NCI-H2107 (cell line): ENCODE results near the gene TMED4.
"Not testable (repeated sequence)": the region's sequence is repeated elsewhere in the genome, so short reads cannot be mapped to it uniquely, and the experiment has no call there.

Experiments
- DNase-seq: peaks from one replicate; lab custom pipeline; 2025; lab: John Stamatoyannopoulos, UW

The TMED4 gene

DNA sequence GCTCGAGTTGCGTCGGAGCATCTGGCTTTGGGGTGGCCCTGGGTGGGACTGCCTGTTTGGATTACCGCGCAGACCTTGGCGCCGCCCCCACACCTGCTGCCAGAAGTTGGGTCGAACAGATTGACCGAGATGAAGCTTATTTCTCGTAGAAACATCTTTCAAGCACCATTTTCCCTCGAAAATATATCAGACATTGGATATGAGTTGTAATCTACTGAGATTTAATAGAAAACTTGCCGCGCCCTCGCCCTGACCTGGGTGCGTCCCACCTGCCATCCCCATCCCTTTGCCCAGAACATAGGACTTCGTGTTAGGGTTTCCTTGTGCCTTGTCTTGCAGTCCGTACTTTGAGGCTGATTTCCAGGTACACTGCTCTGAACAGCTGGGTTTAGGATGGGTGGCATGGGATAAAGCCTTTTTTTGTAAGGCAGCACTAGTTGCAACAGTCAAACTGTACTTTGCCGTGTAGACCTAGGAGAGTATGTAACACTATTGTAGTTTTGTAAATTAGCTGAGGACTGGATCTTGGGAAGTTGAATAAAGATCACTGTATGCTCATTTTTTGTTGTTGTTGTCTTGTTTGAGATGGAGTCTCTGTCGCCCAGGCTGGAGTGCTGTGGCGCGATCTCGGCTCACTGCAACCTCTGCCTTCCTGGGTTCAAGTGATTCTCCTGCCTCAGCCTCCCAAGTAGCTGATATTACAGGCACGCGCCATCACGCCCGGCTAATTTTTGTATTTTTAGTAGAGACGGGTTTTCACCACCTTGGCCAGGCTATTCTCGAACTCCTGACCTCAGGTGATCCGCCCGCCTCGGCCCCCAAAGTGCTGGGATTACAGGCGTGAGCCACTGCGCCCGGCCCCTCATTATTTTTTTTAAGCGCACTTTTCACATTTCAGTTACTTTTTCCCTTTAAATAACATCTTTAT is 25.4 kb upstream of the TMED4 start:
- no peak for DNase-seq

DNA sequence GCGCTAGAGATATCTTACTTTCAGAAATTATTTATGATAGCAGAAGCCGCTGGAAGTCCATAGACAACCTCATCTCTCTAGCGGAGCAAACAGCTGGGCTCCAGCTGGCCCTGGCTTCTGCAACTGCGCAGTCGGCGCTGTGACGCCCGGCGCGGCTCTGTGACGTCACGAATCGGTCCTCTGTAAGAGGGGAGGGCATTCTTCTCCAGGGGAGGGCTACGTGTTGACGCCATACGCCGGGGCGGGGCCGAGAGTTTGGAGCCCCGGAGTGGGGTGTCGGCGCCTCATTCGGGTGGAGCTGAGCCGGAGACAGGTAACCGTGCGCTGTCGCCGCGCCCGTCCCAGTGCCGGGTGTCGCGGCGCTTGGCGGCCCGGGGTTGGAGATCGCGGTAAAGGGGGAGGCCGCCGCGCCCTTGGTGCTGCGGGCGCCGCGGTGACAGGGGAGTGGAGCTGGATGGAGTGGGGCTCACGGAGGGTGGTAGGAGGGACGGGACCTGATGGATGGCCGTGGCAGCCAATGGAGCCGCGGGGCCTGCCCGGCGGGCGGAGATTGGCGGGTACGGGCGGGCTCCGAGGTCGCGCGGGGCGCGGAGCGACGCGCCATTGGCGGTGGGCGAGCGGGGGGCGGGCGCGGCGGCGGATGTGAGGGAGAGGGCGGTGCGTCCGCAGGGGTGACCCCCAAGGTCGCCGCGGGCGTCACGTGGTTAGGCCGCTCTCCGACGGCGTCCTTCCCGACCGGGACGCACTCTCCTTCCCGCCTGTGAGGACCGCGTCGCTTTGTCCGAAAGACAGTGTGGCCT is 24.5 kb upstream of the TMED4 start, which contains the start of gene OGDH:
Gene OGDH, plus strand, starts transcription at position 287 of the 800 bp plus-strand sequence. CDS start 17,717 bp downstream, outside the sequence.
- DNase-seq = peak; percentile 98

- DNase-seq = no peak
These were observed 22.9 kb upstream of the TMED4 start for GRCh38 chr7:44604941-44605340.

DNA sequence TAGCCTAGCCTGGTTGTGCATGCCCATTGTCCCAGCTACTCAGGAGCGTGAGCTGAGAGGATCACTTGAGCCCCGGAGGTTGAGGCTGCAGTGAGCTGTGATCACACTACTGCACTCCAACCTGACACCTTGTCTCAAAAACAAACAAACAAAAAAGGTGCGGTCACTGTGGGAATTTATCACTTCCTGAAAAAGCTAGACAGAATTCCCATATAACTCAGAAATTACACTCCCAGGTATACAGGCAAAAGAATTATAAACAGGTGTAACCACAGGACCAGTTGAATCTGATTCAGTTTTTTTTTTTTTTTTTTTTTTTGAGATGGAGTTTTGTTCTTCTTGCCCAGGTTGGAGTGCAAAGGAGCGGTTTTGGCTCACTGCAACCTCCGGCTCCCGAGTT is 21.2 kb upstream of the TMED4 start:
- DNase-seq = no peak

DNA sequence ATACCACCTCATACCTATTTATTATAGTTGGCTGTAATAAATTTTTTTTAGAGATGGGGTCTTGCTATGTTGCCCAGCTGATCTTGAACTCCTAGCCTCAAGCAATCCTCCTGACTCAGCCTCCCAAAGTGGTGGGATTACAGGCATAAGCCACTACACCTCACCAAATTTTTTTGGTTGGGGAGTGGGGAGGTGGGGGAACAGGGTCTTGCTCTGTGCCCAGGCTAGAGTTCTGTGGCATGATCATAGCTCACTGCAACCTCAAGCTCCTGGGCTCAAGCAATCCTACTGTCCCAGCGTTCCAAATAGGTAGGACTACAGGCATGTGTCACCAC is 20.5 kb upstream of the TMED4 start:
- no peak for DNase-seq

GRCh38 chr7:44599222-44599621 is 17.2 kb upstream of the TMED4 start:
- no peak for DNase-seq

- not testable (repeated sequence) for DNase-seq
These were observed 15.2 kb upstream of the TMED4 start for GRCh38 chr7:44597181-44597580.

- no peak for DNase-seq
These were observed 14.1 kb upstream of the TMED4 start for GRCh38 chr7:44595934-44596635.

- DNase-seq = no peak
These were observed 8.9 kb upstream of the TMED4 start for GRCh38 chr7:44590910-44591309.

- peak; percentile 39 for DNase-seq
These were observed 6.0 kb upstream of the TMED4 start for GRCh38 chr7:44587843-44588711.

GRCh38 chr7:44583146-44583865 is 1.3 kb upstream of the TMED4 start:
- DNase-seq = no peak

- no peak for DNase-seq
These were observed 819 bp downstream of the TMED4 start for GRCh38 chr7:44580945-44581878.

DNA sequence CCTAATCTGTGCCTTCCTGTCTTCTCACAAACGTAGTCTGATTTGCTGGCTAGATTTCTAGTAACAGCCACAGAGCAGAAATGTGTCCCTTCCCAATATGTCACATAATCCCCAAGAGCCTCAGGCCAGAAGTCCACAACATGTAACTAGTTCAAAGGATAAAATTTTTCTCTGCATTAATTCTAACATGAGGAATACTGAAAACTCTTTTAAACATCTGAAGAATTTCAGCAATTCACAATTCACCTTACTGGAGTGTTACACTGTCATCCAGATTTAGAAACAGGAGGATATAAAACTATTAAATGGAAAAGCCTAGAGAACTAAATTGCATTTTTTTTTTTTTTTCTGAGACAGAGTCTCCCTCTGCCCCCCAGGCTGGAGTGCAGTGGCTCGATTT is 5.8 kb downstream of the TMED4 start:
- DNase-seq = no peak

GRCh38 chr7:44575054-44575453 is 7.0 kb downstream of the TMED4 start:
- no peak for DNase-seq

- no peak for DNase-seq
These were observed 7.7 kb downstream of the TMED4 start for GRCh38 chr7:44574287-44574872.

DNA sequence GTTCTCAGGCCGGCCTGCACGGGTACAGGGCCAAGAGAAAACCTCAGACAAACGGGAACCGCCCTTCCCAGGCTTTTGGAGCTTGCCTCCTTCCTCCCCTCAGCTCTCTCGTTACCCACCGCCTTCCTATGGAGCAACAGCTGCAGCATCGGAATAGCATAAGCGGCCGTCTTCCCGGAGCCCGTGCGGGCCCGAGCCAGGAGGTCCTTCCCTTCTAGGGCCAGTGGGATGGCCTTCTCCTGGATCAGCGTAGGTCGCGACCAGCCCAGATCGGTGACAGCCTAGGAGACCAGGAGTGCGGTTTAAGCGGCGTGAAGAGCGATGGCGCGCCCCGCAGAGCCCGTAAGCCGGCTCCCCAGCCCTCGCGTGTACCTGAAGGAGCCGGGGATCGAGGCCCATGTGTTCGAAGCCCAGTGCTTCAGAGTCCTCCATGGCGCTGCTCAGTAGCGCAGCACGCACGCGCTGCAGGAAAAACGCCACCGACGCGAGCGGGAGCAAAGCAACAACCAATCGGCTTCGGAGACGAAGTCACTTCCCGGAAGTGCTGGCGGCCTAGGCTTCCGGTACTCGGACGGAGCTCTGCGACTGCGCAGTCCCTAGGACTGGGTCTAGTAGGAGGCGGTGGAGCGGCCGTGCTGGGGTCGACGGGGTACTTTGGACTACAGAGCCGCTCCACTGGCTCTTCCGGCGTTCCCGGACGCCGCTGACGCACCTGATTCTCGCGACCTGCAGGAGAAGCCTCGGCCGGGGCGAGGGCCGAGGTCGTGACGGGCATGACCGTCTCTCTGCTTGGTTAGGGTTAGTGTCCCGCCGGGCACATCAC is 8.4 kb downstream of the TMED4 start, which contains the start of gene DDX56:
Gene DDX56, minus strand, starts transcription at position 445 of the 823 bp plus-strand sequence. Its CDS starts 13 bp downstream, at position 432.
- DNase-seq = peak; percentile 93

DNA sequence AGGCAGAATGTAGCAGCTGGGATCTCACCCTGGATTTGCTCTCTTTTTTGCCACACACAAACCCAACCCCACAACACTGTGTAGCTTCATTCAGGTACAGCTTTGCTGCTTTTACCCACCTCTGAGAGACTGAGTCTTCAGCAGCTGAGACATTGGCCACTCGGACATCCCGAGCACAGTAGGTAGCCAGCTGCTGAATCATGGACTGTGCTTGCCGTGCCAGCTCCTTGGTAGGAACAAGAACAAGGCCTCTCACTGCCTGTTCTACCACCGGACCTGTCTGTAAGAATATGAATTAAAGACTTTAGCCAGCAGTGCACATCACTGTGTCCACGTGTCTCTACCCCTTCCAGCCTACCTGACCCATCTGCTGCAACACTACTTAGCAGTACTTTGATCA is 9.3 kb downstream of the TMED4 start:
- DNase-seq = no peak

DNA sequence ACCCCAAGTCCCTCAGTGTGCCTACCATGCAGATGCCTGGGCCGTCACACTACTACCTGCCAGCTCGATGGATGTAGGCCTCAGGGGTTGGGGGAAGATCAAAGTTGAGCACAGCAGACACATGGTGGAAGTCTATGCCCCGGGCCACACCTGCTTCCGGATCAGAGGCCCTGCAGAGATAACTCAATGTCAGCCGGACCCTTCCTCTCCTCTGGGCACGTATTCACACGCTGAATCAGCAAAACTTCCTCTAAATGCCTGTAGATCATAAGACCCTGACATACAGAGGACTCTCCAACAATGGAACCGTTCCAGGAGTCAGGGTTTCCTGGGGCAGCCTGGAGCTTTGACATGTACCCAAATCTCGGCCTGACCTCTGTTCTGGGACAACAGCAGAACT is 12.1 kb downstream of the TMED4 start:
- no peak for DNase-seq
